Neural crest cell (in vitro differentiated cells): ENCODE data around the gene TIMM10. TPM values are rescaled to one million over a fixed set of nuclear protein-coding genes. Genes with fewer than 3 reads are reported as not detected.

Experiments
- DNase-seq: peaks from one replicate; pipeline ENCODE4 v3.0.0; 2021; ENCODE audit warnings: low read depth, mixed read lengths, low spot score
- H3K27ac Mint-ChIP-seq: one replicate; pipeline ENCODE4 v1.8.0; 2021; ENCODE audit warnings: mild to moderate bottlenecking, mixed read lengths; ENCODE audit not compliant: unreplicated experiment
- H3K27me3 Mint-ChIP-seq: 2 replicates; pipeline ENCODE4 v1.8.0; 2021; ENCODE audit warnings: low read depth, mild to moderate bottlenecking, mixed read lengths
- H3K36me3 Mint-ChIP-seq: 2 replicates; pipeline ENCODE4 v1.8.0; 2021; ENCODE audit warnings: low read depth, mild to moderate bottlenecking, mixed read lengths
- H3K4me1 Mint-ChIP-seq: 2 replicates; pipeline ENCODE4 v1.8.0; 2021; ENCODE audit warnings: mixed read lengths
- H3K4me3 Mint-ChIP-seq: one replicate; pipeline ENCODE4 v1.8.0; 2021; ENCODE audit warnings: mild to moderate bottlenecking, mixed read lengths
- H3K9me3 Mint-ChIP-seq: 2 replicates; pipeline ENCODE4 v1.8.0; 2021; ENCODE audit warnings: mixed read lengths
- total RNA-seq: library from RNA; stranded (reverse); gene quantifications from 2 replicates; pipeline ENCODE4 v1.2.1, GENCODE V29; 2021
- TF ChIP-seq, protein P1 (sequence below): fragments of 200-600 bp; sonication (generic); conservative IDR thresholded peaks from 2 replicates; pipeline ENCODE4 v1.5.0; 2021; ENCODE audit warnings: antibody characterized with exemption, mild to moderate bottlenecking

Gene TIMM10
- total RNA-seq, 1 donor from 2014 or later: 108 TPM

GRCh38 chr11:57493507-57494503 is 36.7 kb downstream of the TIMM10 start:
- Mint-ChIP-seq H3K4me1 (no peaks in the 10 kb centered on the region), H3K36me3 (no peaks in the 10 kb centered on the region), H3K9me3 (no peaks in the 10 kb centered on the region), H3K27ac (no peak overlapping the region), H3K4me3 (no peak overlapping the region), H3K27me3 (peaks cover 5% of the 10 kb centered on the region)
- TF ChIP-seq, protein P1, sequence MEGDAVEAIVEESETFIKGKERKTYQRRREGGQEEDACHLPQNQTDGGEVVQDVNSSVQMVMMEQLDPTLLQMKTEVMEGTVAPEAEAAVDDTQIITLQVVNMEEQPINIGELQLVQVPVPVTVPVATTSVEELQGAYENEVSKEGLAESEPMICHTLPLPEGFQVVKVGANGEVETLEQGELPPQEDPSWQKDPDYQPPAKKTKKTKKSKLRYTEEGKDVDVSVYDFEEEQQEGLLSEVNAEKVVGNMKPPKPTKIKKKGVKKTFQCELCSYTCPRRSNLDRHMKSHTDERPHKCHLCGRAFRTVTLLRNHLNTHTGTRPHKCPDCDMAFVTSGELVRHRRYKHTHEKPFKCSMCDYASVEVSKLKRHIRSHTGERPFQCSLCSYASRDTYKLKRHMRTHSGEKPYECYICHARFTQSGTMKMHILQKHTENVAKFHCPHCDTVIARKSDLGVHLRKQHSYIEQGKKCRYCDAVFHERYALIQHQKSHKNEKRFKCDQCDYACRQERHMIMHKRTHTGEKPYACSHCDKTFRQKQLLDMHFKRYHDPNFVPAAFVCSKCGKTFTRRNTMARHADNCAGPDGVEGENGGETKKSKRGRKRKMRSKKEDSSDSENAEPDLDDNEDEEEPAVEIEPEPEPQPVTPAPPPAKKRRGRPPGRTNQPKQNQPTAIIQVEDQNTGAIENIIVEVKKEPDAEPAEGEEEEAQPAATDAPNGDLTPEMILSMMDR: peak; percentile 89
- peak; percentile 44 for DNase-seq

DNA sequence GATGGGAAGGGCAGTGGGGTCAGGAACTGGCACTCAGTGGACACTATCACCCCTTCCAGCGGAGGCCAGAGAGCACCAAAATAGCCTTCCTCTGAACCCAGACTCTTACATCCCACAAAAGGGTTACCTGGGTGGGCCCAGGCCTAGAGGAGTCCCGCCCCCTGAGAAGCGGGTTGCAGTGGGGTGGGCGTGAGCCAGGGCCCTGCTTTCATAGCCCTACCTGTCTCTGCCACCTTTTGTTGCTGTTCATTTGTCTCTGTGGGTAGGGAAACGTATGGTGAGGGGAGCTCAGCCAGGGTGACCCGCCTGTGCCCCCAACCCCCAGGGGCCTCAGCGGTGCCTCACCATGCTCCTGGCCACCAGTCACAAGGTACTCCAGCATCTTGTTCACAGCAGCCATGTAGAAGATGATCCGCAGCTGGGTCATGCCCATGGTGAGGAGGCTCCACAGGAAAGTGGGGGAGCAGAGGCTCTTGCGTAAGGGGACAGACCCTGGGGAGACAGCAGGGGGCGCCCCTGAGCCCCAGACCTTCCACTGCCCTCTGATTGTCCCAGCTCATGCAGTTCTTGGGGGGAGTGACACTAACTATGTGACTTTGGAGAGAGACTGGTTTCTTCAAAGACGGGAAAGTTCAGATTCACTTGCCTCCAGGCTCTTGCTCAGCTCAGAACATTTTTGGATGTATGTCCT is 39.0 kb downstream of the TIMM10 start:
- Mint-ChIP-seq H3K9me3 (no peaks in the 10 kb centered on the region), H3K27me3 (no peaks in the 10 kb centered on the region), H3K27ac (no peak overlapping the region), H3K4me3 (no peak overlapping the region), H3K36me3 (no peaks in the 10 kb centered on the region), H3K4me1 (no peaks in the 10 kb centered on the region)
- TF ChIP-seq, protein P1: peak; percentile 66
- DNase-seq: peak; percentile 49

GRCh38 chr11:57490456-57491248 is 39.9 kb downstream of the TIMM10 start:
- H3K27me3 Mint-ChIP-seq: no peaks in the 10 kb centered on the region
- H3K4me1 Mint-ChIP-seq: no peaks in the 10 kb centered on the region
- H3K27ac Mint-ChIP-seq: peak overlapping the region; percentile 55
- no peaks in the 10 kb centered on the region for H3K36me3 Mint-ChIP-seq
- TF ChIP-seq, protein P1: no peak
- no peak for DNase-seq
- H3K9me3 Mint-ChIP-seq: no peaks in the 10 kb centered on the region
- no peak overlapping the region for H3K4me3 Mint-ChIP-seq

- Mint-ChIP-seq H3K9me3 (no peaks in the 10 kb centered on the region), H3K4me1 (no peaks in the 10 kb centered on the region)
Observed at GRCh38 chr11:57487920-57488659, 42.5 kb downstream of the TIMM10 start.

More at GRCh38 chr11:57487920-57488659, 42.5 kb downstream of the TIMM10 start:
- Mint-ChIP-seq H3K27ac (peak overlapping the region; percentile 13), H3K4me3 (no peak overlapping the region), H3K27me3 (peaks cover 10% of the 10 kb centered on the region), H3K36me3 (no peaks in the 10 kb centered on the region)
- TF ChIP-seq, protein P1: no peak
- no peak for DNase-seq
